Endothelial cell of umbilical vein (primary cell): ENCODE data around the gene INTS6. TPM values are rescaled to one million over a fixed set of nuclear protein-coding genes. Genes with fewer than 3 reads are reported as not detected.

Experiments used
- BruUV-seq: library from RNA; stranded (reverse); fragments of 400-500 nt; replicated peaks from 2 replicates; lab custom pipeline; 2021; lab: Mats Ljungman, UMichigan
- CTCF ChIA-PET: fragments of 300-600, 350-600 bp; sonication (Branson Sonifier 250); formaldehyde crosslinking; loops from one replicate; lab custom pipeline; 2021; ENCODE audit warnings: antibody characterized with exemption, inconsistent platforms; lab: Charles Lee
- POLR2A ChIA-PET: fragments of 300-600, 350-600 bp; sonication (Branson Sonifier 250); formaldehyde crosslinking; loops from one replicate; lab custom pipeline; 2021; ENCODE audit warnings: antibody characterized with exemption, inconsistent platforms; lab: Charles Lee
- DNase-seq: peaks from one replicate; pipeline ENCODE4 v3.0.0-alpha.2; 2011; ENCODE audit warnings: low read depth, low spot score
- FAIRE-seq: peaks from 2 replicates; lab custom pipeline; 2011; peaks lifted over from hg19 to GRCh38; lab: Jason Lieb, UNC
- H2AFZ ChIP-seq: 2 replicates; pipeline ENCODE4 v1.6.0; 2012; ENCODE audit warnings: low read depth, low read length, control low read depth, inconsistent platforms
- H3K27ac ChIP-seq: 2 replicates; pipeline ENCODE4 v1.5.1; 2011; ENCODE audit warnings: low read depth, mild to moderate bottlenecking, control low read depth, low read length, moderate library complexity; ENCODE audit not compliant: insufficient read depth
- H3K27me3 ChIP-seq, 2 experiments: 2 replicates each; pipeline versions ENCODE4 v1.6.0 to v1.6.1; 2011; ENCODE audit warnings: low read length in 2 of 2, mixed read lengths in 1 of 2; ENCODE audit not compliant: control insufficient read depth in 2 of 2, insufficient read depth in 2 of 2
- H3K36me3 ChIP-seq, 2 experiments: 2 replicates in 1 of 2; 3 replicates in 1 of 2; pipeline ENCODE4 v1.5.1; 2011; ENCODE audit warnings: low read length in 2 of 2, mild to moderate bottlenecking in 1 of 2, moderate library complexity in 1 of 2; ENCODE audit not compliant: control insufficient read depth in 2 of 2, insufficient read depth in 2 of 2; ENCODE audit errors: extremely low read depth in 1 of 2
- H3K4me1 ChIP-seq: 3 replicates; pipeline ENCODE4 v1.5.1; 2011; ENCODE audit warnings: mild to moderate bottlenecking, low read length; ENCODE audit not compliant: control insufficient read depth, insufficient read depth; ENCODE audit errors: extremely low read depth
- H3K4me2 ChIP-seq: 2 replicates; pipeline ENCODE4 v1.6.1; 2011; ENCODE audit warnings: low read length, control low read depth, mixed read lengths; ENCODE audit not compliant: insufficient read depth
- H3K4me3 ChIP-seq, 3 experiments: fragments of 200-600 bp in 1 of 3; sonication (generic), shearing (Covaris generic) in 1 of 3; replicated peaks in 1 of 3; 2 replicates each; pipeline ENCODE4 v1.5.1; 2011 to 2016; ENCODE audit warnings: control low read depth in 3 of 3, low read length in 3 of 3, mild to moderate bottlenecking in 2 of 3, inconsistent platforms in 1 of 3, low read depth in 1 of 3, moderate library complexity in 1 of 3; ENCODE audit not compliant: insufficient read depth in 1 of 3
- H3K79me2 ChIP-seq: 2 replicates; pipeline ENCODE4 v1.6.0; 2012; ENCODE audit warnings: low read length, inconsistent platforms; ENCODE audit not compliant: control insufficient read depth, insufficient read depth
- H3K9ac ChIP-seq: replicated peaks from 2 replicates; pipeline ENCODE3; 2011; ENCODE audit warnings: low read length, control low read depth; ENCODE audit not compliant: insufficient read depth; ENCODE audit errors: extremely low read depth
- H3K9me1 ChIP-seq: replicated peaks from 3 replicates; pipeline ENCODE4 v1.6.0; 2011; ENCODE audit warnings: mild to moderate bottlenecking, low read length; ENCODE audit not compliant: control insufficient read depth, insufficient read depth; ENCODE audit errors: extremely low read depth
- H3K9me3 ChIP-seq: replicated peaks from 2 replicates; pipeline ENCODE4 v1.5.1; 2012; ENCODE audit warnings: low read length, inconsistent platforms; ENCODE audit not compliant: control insufficient read depth, insufficient read depth
- H4K20me1 ChIP-seq: replicated peaks from 2 replicates; pipeline ENCODE3; 2011; ENCODE audit warnings: mild to moderate bottlenecking, low read length; ENCODE audit not compliant: control insufficient read depth, insufficient read depth; ENCODE audit errors: extremely low read depth
- EZH2 ChIP-seq: IDR thresholded peaks from 2 replicates; pipeline ENCODE4 v1.6.1; 2012; ENCODE audit warnings: borderline replicate concordance, low read depth, mild to moderate bottlenecking, moderate library complexity, low read length, inconsistent platforms; ENCODE audit not compliant: severe bottlenecking
- JUN ChIP-seq: IDR thresholded peaks from 2 replicates; pipeline ENCODE4 v1.6.1; 2011; ENCODE audit warnings: borderline replicate concordance, low read depth; ENCODE audit not compliant: insufficient read length, insufficient read depth
- dilution Hi-C: fragments of 300-500 bp; cut with MboI; formaldehyde crosslinking; loops from one replicate; pipeline ENCODE4 v1.15.0; 2019; ENCODE audit warnings: low sequenced_read_pairs; ENCODE audit not compliant: extremely low pct_ligation_motif_present
- intact Hi-C: fragments of 100-400 bp; cut with micrococcal nuclease; formaldehyde crosslinking; loops from one replicate; pipeline ENCODE4 v1.10.0; 2022
- polyA plus RNA-seq, 4 experiments: library from polyadenylated mRNA; depleted of rRNA in 3 of 4; stranded (reverse) in 3 of 4; unstranded in 1 of 4; fragments of >200 nt; gene quantifications; 2 replicates each; pipeline versions ENCODE4 v1.2.1 to v1.2.3, GENCODE V29; 2011 to 2012; ENCODE audit warnings: missing spikeins in 1 of 4
- total RNA-seq: library from RNA; stranded (reverse); gene quantifications from 2 replicates; pipeline ENCODE4 v1.2.3, GENCODE V29; 2021
- TF ChIP-seq, protein P1 (sequence below), 2 donors: IDR thresholded peaks; 1 replicate in 1 of 2; 2 replicates in 1 of 2; pipeline ENCODE4 v1.5.1; 2011; ENCODE audit warnings: low read length in 2 of 2, mild to moderate bottlenecking in 2 of 2, moderate library complexity in 2 of 2, control low read depth in 1 of 2, inconsistent platforms in 1 of 2, low read depth in 1 of 2; ENCODE audit not compliant: insufficient read depth in 1 of 2; ENCODE audit errors: extremely low read depth in 1 of 2
- TF ChIP-seq, protein P2 (sequence below): IDR thresholded peaks from 2 replicates; pipeline ENCODE4 v1.6.1; 2011; ENCODE audit not compliant: insufficient read depth, insufficient read length

Gene INTS6
- total and polyA plus RNA-seq, 2 donors (not counting 3 experiments of a cell fraction or from before 2014, with no cell fraction given) = 9.5 to 45.4 TPM

- Histone ChIP-seq H3K36me3 (peaks cover 0 to 9% of the 10 kb centered on the region in 2 experiments), H3K4me1 (peaks cover 3% of the 10 kb centered on the region), H4K20me1 (no peaks in the 10 kb centered on the region), H3K4me2 (no peak overlapping the region), H3K4me3 (no peak overlapping the region), H3K9ac (no peak overlapping the region), H3K79me2 (no peaks in the 10 kb centered on the region), H3K9me3 (no peaks in the 10 kb centered on the region), H3K27me3 (no peaks in the 10 kb centered on the region), H2AFZ (no peak overlapping the region), H3K27ac (no peak overlapping the region), H3K9me1 (no peaks in the 10 kb centered on the region)
- FAIRE-seq (no peak), DNase-seq (no peak)
- ChIA-PET POLR2A (no interaction called here), CTCF (interaction anchor here (1.6 kb wide), 1 partner anchor 234 kb away, joined by 4 read pairs; no protein-coding TSS in a partner anchor)
- dilution Hi-C loops = no loop called here
- intact Hi-C loops = no loop called here
- TF ChIP-seq JUN (no peak), EZH2 (no peak)
- TF ChIP-seq, protein P1, sequence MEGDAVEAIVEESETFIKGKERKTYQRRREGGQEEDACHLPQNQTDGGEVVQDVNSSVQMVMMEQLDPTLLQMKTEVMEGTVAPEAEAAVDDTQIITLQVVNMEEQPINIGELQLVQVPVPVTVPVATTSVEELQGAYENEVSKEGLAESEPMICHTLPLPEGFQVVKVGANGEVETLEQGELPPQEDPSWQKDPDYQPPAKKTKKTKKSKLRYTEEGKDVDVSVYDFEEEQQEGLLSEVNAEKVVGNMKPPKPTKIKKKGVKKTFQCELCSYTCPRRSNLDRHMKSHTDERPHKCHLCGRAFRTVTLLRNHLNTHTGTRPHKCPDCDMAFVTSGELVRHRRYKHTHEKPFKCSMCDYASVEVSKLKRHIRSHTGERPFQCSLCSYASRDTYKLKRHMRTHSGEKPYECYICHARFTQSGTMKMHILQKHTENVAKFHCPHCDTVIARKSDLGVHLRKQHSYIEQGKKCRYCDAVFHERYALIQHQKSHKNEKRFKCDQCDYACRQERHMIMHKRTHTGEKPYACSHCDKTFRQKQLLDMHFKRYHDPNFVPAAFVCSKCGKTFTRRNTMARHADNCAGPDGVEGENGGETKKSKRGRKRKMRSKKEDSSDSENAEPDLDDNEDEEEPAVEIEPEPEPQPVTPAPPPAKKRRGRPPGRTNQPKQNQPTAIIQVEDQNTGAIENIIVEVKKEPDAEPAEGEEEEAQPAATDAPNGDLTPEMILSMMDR (IDR thresholded peaks at IDR 0.05; ENCODE audit: extremely low read depth in 1 of 2, insufficient read depth in 1 of 2, low read depth in 1 of 2, low read length in 2 of 2) = no peak
- TF ChIP-seq, protein P2, sequence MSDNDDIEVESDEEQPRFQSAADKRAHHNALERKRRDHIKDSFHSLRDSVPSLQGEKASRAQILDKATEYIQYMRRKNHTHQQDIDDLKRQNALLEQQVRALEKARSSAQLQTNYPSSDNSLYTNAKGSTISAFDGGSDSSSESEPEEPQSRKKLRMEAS = no peak
- no TSS peak for BruUV-seq
These were observed 93.5 kb downstream of the INTS6 start for GRCh38 chr13:51359352-51359751.
